H9 (cell line): ENCODE data around the gene JAKMIP1. TPM values are rescaled to one million over a fixed set of nuclear protein-coding genes. Genes with fewer than 3 reads are reported as not detected.

ENCODE experiments used
- DNase-seq: peaks from one replicate; pipeline ENCODE4 v3.0.0-alpha.2; 2017
- H2AFZ ChIP-seq: one replicate; pipeline ENCODE4 v1.6.1; 2013; ENCODE audit warnings: mild to moderate bottlenecking, low read length, control low read depth, moderate library complexity
- H2AK5ac ChIP-seq: 2 replicates; pipeline ENCODE4 v1.6.1; 2013; ENCODE audit warnings: low read length, control low read depth, mixed read lengths; ENCODE audit not compliant: insufficient read length
- H2BK120ac ChIP-seq: one replicate; pipeline ENCODE4 v1.6.1; 2013; ENCODE audit warnings: low read depth, mild to moderate bottlenecking, low read length, control low read depth, inconsistent platforms; ENCODE audit not compliant: poor library complexity, severe bottlenecking
- H2BK12ac ChIP-seq: 2 replicates; pipeline ENCODE4 v1.6.1; 2013; ENCODE audit warnings: low read length, control low read depth, mixed read lengths, low read depth; ENCODE audit not compliant: insufficient read length
- H2BK15ac ChIP-seq: 2 replicates; pipeline ENCODE4 v1.6.1; 2013; ENCODE audit warnings: low read depth, low read length, control low read depth
- H2BK20ac ChIP-seq: one replicate; pipeline ENCODE4 v1.6.1; 2013; ENCODE audit warnings: low read depth, mild to moderate bottlenecking, low read length, control low read depth, inconsistent platforms; ENCODE audit not compliant: poor library complexity, severe bottlenecking
- H2BK5ac ChIP-seq: 2 replicates; pipeline ENCODE4 v1.6.1; 2013; ENCODE audit warnings: low read length, control low read depth, mixed read lengths; ENCODE audit not compliant: insufficient read length
- H3K14ac ChIP-seq: 2 replicates; pipeline ENCODE4 v1.6.1; 2013; ENCODE audit warnings: low read length, control low read depth; ENCODE audit not compliant: insufficient read depth
- H3K18ac ChIP-seq: 2 replicates; pipeline ENCODE4 v1.6.1; 2013; ENCODE audit warnings: low read depth, mild to moderate bottlenecking, mixed read lengths, low read length, control low read depth; ENCODE audit not compliant: insufficient read length
- H3K23ac ChIP-seq: 2 replicates; pipeline ENCODE4 v1.6.1; 2013; ENCODE audit warnings: low read length, control low read depth, mixed read lengths, low read depth; ENCODE audit not compliant: insufficient read length
- H3K23me2 ChIP-seq: 2 replicates; pipeline ENCODE4 v1.6.1; 2013; ENCODE audit warnings: low read depth, mild to moderate bottlenecking, mixed read lengths, low read length, control low read depth; ENCODE audit not compliant: insufficient read length, poor library complexity, severe bottlenecking
- H3K27ac ChIP-seq: 2 replicates; pipeline ENCODE4 v1.5.1; 2013; ENCODE audit warnings: low read length, control low read depth, mixed read lengths, low read depth; ENCODE audit not compliant: insufficient read length
- H3K27me3 ChIP-seq: 2 replicates; pipeline ENCODE4 v1.6.1; 2013; ENCODE audit warnings: low read length, control low read depth, inconsistent platforms; ENCODE audit not compliant: insufficient read depth
- H3K4ac ChIP-seq: 2 replicates; pipeline ENCODE4 v1.6.1; 2013; ENCODE audit warnings: low read depth, mild to moderate bottlenecking, control low read depth, inconsistent platforms, low read length, moderate library complexity
- H3K4me1 ChIP-seq: 2 replicates; pipeline ENCODE4 v1.6.1; 2013; ENCODE audit warnings: low read length, control low read depth, inconsistent platforms; ENCODE audit not compliant: insufficient read depth
- H3K4me2 ChIP-seq: 2 replicates; pipeline ENCODE4 v1.6.1; 2013; ENCODE audit warnings: low read length, control low read depth, mixed read lengths; ENCODE audit not compliant: insufficient read length, insufficient read depth
- H3K56ac ChIP-seq: 2 replicates; pipeline ENCODE4 v1.6.1; 2013; ENCODE audit warnings: low read depth, mild to moderate bottlenecking, mixed read lengths, low read length, control low read depth; ENCODE audit not compliant: insufficient read length
- H3K79me1 ChIP-seq: 2 replicates; pipeline ENCODE4 v1.6.1; 2013; ENCODE audit warnings: low read depth, mild to moderate bottlenecking, moderate library complexity, low read length, control low read depth, inconsistent platforms; ENCODE audit not compliant: insufficient read depth, poor library complexity, severe bottlenecking
- H3K79me2 ChIP-seq: 2 replicates; pipeline ENCODE4 v1.6.1; 2013; ENCODE audit warnings: low read length, control low read depth, inconsistent platforms; ENCODE audit not compliant: insufficient read depth
- H3K9ac ChIP-seq: 2 replicates; pipeline ENCODE4 v1.6.1; 2013; ENCODE audit warnings: low read length, control low read depth, mixed read lengths; ENCODE audit not compliant: insufficient read length; ENCODE audit errors: extremely low read depth
- H3K9me3 ChIP-seq: one replicate; pipeline ENCODE4 v1.6.1; 2013; ENCODE audit warnings: low read depth, low read length, inconsistent platforms; ENCODE audit not compliant: control insufficient read depth
- H3T11ph ChIP-seq: one replicate; pipeline ENCODE4 v1.6.1; 2013; ENCODE audit warnings: mild to moderate bottlenecking, low read length, control low read depth, inconsistent platforms
- H4K20me1 ChIP-seq: one replicate; pipeline ENCODE4 v1.6.1; 2013; ENCODE audit not compliant: control insufficient read depth, insufficient read length, insufficient read depth
- H4K5ac ChIP-seq: 2 replicates; pipeline ENCODE4 v1.6.1; 2013; ENCODE audit warnings: low read depth, mild to moderate bottlenecking, mixed read lengths, low read length, control low read depth; ENCODE audit not compliant: insufficient read length
- H4K8ac ChIP-seq: replicated peaks from 2 replicates; pipeline ENCODE4 v1.6.1; 2013; ENCODE audit warnings: low read length, control low read depth, mixed read lengths, low read depth; ENCODE audit not compliant: insufficient read length
- H4K91ac ChIP-seq: 2 replicates; pipeline ENCODE4 v1.6.1; 2013; ENCODE audit warnings: low read depth, mild to moderate bottlenecking, moderate library complexity, mixed read lengths, low read length, control low read depth; ENCODE audit not compliant: insufficient read length
- H3K27ac Mint-ChIP-seq, 3 experiments: 2 replicates in 2 of 3; 3 replicates in 1 of 3; pipeline ENCODE4 v1.8.0; 2020 to 2021; ENCODE audit warnings: mixed read lengths in 3 of 3, mild to moderate bottlenecking in 1 of 3, moderate library complexity in 1 of 3
- H3K27me3 Mint-ChIP-seq: 2 replicates; pipeline ENCODE4 v1.8.0; 2021; ENCODE audit warnings: low read depth, mild to moderate bottlenecking, moderate library complexity, mixed read lengths
- H3K36me3 Mint-ChIP-seq, 3 experiments: 2 replicates in 2 of 3; 3 replicates in 1 of 3; pipeline ENCODE4 v1.8.0; 2020 to 2021; ENCODE audit warnings: low read depth in 3 of 3, mixed read lengths in 3 of 3; ENCODE audit not compliant: insufficient read depth in 1 of 3
- H3K4me1 Mint-ChIP-seq, 2 experiments: 2 replicates each; pipeline ENCODE4 v1.8.0; 2020; ENCODE audit warnings: mixed read lengths in 2 of 2
- H3K4me3 Mint-ChIP-seq, 2 experiments: 2 replicates in 1 of 2; 3 replicates in 1 of 2; pipeline ENCODE4 v1.8.0; 2020 to 2021; ENCODE audit warnings: mild to moderate bottlenecking in 2 of 2, mixed read lengths in 2 of 2, moderate library complexity in 1 of 2
- H3K9me3 Mint-ChIP-seq, 2 experiments: 2 replicates in 1 of 2; 3 replicates in 1 of 2; pipeline ENCODE4 v1.8.0; 2020; ENCODE audit warnings: mild to moderate bottlenecking in 2 of 2, mixed read lengths in 2 of 2, moderate library complexity in 1 of 2
- CTCF ChIP-seq: fragments of 200-600 bp; sonication (generic); conservative IDR thresholded peaks from 3 replicates; pipeline ENCODE4 v1.8.0; 2021; ENCODE audit warnings: antibody characterized with exemption, mild to moderate bottlenecking
- WGBS: extraction: QIAGEN DNeasy Blood & Tissue Kit; methylation state at CpG from one replicate; pipeline ENCODE4 v1.1.7; 2013; ENCODE audit warnings: missing lambda C conversion rate, low lambda C conversion rate, mixed read lengths; ENCODE audit not compliant: insufficient read length; ENCODE audit errors: extremely low coverage; 5-methylcytosine and 5-hydroxymethylcytosine counted together
- total RNA-seq: library from RNA; stranded (reverse); gene quantifications from 2 replicates; pipeline ENCODE4 v1.2.1, GENCODE V29; 2021

JAKMIP1 gene
- total RNA-seq, 1 experiment from 2014 or later = 1.5 TPM

- H3K56ac ChIP-seq = no peak overlapping the region
- H3K9ac ChIP-seq = no peak overlapping the region
- H3K23ac ChIP-seq = no peak overlapping the region
- DNase-seq = no peak
- H4K8ac ChIP-seq = no peak overlapping the region
- no peak overlapping the region for H2BK12ac ChIP-seq
- no peak overlapping the region for H3K4me3 Mint-ChIP-seq
- H2BK120ac ChIP-seq = no peak overlapping the region
- H4K20me1 ChIP-seq = no peaks in the 10 kb centered on the region
- H3K79me1 ChIP-seq = no peaks in the 10 kb centered on the region
- no peak overlapping the region for H3K14ac ChIP-seq
- H2BK5ac ChIP-seq = no peak overlapping the region
- H3K4me1 ChIP-seq = peaks cover 2% of the 10 kb centered on the region; the same call in 1 of the 2 replicates
- H3K9me3 Mint-ChIP-seq = no peaks in the 10 kb centered on the region
- H3K27me3 Mint-ChIP-seq = no peaks in the 10 kb centered on the region; the same call in none of the 2 replicates
- H3K79me2 ChIP-seq = no peaks in the 10 kb centered on the region
- no peak for TF ChIP-seq CTCF
- no peaks in the 10 kb centered on the region for H3K23me2 ChIP-seq
- H2BK15ac ChIP-seq = no peak overlapping the region
- no peak overlapping the region for H3K27ac ChIP-seq
- no peak overlapping the region for H2AK5ac ChIP-seq
- no peak overlapping the region for H3K4ac ChIP-seq
- no peak overlapping the region for H2BK20ac ChIP-seq
- no peaks in the 10 kb centered on the region for H3K9me3 ChIP-seq
- H3K36me3 Mint-ChIP-seq = no peaks in the 10 kb centered on the region
- no peak overlapping the region for H3T11ph ChIP-seq
- no CpG with 5 or more reads among the region's 10 CpGs for WGBS
- H3K4me1 Mint-ChIP-seq = peaks cover 35 to 37% of the 10 kb centered on the region in 2 experiments
- H3K27me3 ChIP-seq = no peaks in the 10 kb centered on the region
- no peak overlapping the region for H4K5ac ChIP-seq
- no peak overlapping the region for H3K4me2 ChIP-seq
- H3K18ac ChIP-seq = no peak overlapping the region
- H3K27ac Mint-ChIP-seq = no peak overlapping the region
- H4K91ac ChIP-seq = no peak overlapping the region
- H2AFZ ChIP-seq = no peak overlapping the region
Observed at GRCh38 chr4:6028168-6028567, 172.2 kb downstream of the JAKMIP1 start.
